Measurements from ENCODE around the gene EVI2A.

GRCh38 chr17:31291820-31292219 is 29.6 kb downstream of the EVI2A start:
- TF ChIP-seq, protein P1, sequence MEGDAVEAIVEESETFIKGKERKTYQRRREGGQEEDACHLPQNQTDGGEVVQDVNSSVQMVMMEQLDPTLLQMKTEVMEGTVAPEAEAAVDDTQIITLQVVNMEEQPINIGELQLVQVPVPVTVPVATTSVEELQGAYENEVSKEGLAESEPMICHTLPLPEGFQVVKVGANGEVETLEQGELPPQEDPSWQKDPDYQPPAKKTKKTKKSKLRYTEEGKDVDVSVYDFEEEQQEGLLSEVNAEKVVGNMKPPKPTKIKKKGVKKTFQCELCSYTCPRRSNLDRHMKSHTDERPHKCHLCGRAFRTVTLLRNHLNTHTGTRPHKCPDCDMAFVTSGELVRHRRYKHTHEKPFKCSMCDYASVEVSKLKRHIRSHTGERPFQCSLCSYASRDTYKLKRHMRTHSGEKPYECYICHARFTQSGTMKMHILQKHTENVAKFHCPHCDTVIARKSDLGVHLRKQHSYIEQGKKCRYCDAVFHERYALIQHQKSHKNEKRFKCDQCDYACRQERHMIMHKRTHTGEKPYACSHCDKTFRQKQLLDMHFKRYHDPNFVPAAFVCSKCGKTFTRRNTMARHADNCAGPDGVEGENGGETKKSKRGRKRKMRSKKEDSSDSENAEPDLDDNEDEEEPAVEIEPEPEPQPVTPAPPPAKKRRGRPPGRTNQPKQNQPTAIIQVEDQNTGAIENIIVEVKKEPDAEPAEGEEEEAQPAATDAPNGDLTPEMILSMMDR (IDR thresholded peaks at IDR 0.05) = no peak
- no peak for TF ChIP-seq POLR2A (IDR thresholded peaks at IDR 0.05)

All from adrenal gland (tissue), 5 donors.